GM13977 (cell line): ENCODE results near the gene TP53I13.
A peak's percentile ranks its signal among the peaks of the same experiment; 100 is the strongest.

Source experiments
- DNase-seq: peaks from one replicate; pipeline ENCODE4 v3.0.0; 2012; ENCODE audit warnings: low spot score
- in situ Hi-C: fragments of 300-500 bp; cut with MboI; formaldehyde crosslinking; loops from one replicate; pipeline ENCODE4 v1.12.0; 2022; ENCODE audit warnings: low sequenced_read_pairs, low pct_unique_long_range_greater_than_20kb, mixed read lengths, inconsistent platforms; ENCODE audit not compliant: unreplicated experiment
- TF ChIP-seq, protein P1 (sequence below): IDR thresholded peaks from 2 replicates; pipeline ENCODE4 v1.5.1; 2012; ENCODE audit warnings: mild to moderate bottlenecking, control low read depth; ENCODE audit not compliant: insufficient read depth; ENCODE audit errors: extremely low read depth, missing control alignments

TP53I13 gene

DNA sequence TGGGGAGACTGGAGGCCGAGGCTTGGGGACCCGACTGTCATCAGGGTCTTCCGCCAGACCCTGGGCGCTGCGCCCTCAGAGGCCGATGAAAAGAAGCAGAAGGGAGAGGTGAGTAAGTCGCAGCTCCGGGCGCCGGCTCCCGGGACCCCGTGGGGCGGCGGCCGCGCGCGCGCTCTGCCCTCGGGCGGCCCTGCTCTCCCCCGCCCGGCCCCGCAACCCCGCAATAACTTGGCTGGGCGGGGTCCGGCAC, 1.3 kb upstream of the TP53I13 start:
- no peak for DNase-seq
- in situ Hi-C loops, result no loop called here
- TF ChIP-seq, protein P1, sequence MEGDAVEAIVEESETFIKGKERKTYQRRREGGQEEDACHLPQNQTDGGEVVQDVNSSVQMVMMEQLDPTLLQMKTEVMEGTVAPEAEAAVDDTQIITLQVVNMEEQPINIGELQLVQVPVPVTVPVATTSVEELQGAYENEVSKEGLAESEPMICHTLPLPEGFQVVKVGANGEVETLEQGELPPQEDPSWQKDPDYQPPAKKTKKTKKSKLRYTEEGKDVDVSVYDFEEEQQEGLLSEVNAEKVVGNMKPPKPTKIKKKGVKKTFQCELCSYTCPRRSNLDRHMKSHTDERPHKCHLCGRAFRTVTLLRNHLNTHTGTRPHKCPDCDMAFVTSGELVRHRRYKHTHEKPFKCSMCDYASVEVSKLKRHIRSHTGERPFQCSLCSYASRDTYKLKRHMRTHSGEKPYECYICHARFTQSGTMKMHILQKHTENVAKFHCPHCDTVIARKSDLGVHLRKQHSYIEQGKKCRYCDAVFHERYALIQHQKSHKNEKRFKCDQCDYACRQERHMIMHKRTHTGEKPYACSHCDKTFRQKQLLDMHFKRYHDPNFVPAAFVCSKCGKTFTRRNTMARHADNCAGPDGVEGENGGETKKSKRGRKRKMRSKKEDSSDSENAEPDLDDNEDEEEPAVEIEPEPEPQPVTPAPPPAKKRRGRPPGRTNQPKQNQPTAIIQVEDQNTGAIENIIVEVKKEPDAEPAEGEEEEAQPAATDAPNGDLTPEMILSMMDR, result no peak

DNA sequence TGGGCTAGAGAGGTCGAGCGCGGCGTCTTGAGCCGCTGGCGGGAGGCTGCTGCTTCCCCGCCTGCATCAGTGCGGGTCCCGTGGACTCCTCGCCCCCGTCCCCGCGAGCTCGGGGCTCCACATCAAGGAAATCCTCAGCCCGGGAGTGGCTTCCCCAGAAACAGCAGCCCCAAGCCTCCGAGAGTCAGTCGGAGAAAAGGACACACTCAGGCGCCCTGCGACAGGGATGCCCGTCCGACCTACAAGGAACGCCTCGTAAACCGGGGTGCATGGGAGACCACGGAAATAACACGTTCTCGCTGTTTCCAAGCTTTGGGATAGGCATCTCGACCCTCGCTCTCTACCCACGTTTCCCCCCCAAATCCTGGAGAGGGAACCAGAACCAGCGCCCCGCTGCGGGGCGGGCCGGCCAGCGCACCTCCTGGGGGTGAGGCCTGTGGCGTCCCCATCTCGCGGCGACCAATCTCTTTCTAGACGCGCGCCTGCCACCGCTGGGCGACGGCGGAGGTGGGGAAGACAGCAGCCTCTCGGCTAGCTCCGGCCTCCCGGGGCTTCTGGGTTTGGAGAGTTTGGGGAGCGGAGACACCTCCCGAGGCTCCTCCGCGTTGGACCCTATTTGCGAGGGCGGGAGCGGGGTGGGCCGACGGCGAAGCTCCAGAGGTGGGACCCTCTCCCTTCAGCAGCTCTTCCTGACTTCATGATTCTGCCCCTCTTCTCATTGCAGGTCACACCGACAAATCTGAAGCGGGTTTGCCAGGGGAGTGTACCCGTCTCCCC, 759 bp upstream of the TP53I13 start:
- DNase-seq, result peak; percentile 92
- TF ChIP-seq, protein P1, result peak; percentile 51
- in situ Hi-C loops, result no loop called here

DNA sequence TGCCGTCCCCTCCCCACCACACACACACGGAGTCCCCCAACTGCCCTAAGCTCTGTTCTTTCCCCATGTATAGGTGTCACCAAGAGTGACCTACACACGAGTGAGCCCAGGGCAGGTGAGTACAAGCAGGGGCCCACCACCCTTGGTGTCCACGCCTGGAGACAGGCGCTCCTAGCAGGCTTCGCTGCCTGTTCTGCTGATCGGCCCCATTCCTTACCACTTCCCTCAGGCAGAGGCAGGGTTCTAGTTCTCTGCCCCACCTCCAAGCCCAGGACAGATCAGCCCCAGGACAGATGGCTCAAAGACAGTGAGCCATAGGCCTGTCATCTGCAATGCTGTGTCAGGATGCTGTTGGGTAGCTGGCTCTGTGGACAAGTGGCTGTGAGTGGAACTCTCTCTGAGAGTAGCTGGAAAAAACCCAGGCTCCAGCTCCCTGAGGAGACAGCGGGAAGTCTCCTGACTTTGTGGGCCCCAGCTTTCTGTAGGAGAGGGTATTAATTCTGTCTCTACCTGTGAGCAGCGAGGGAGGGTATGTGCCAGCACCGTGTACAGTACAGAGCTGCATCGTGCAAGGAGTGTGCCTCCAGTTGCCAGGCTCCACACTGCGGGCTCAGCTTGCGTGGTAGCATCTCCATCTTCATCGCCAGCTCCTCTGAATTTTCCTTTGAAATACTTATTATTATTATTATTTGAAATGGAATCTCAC, 897 bp downstream of the TP53I13 start:
- in situ Hi-C loops, result no loop called here
- no peak for DNase-seq
- TF ChIP-seq, protein P1, result no peak

DNA sequence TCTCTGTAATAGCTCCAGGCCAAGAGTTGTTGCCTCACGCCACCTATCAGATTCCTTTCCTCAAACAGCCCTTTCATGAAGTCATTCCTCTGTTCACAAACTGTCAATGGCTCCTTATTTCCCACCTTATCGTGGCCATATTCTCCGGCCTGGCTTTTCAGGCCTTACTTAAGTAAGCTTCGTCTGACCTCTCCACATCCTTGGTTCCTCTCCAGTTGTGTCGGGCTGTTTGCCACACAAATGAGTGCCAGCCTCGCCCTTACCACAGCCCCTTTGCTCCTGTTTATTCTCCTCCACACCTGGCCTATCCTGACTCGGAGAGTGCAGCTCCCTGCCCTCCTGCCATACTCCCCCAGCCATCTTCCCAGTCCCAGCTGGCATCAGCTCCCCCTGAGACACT, 2.0 kb downstream of the TP53I13 start:
- TF ChIP-seq, protein P1, result no peak
- in situ Hi-C loops, result no loop called here
- no peak for DNase-seq

DNA sequence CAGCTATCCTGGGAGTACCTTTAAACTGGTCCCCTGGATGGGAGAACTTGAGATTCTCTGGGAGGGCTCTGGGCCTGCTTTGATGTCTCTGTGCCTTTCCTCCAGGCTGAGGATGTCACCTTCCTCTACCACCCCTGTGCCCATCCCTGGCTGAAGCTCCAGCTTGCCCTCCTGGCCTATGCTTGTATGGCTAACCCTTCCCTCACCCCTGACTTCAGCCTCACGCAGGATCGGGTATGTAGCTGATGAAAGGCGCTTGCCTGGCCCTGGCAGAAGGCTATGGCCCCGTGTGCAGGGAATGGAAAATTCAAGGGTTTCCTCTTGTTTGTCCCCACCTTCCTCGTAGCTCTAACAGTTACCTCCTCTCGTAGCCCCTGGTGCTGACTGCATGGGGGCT, 3.0 kb downstream of the TP53I13 start:
- in situ Hi-C loops, result no loop called here
- DNase-seq, result no peak

DNA sequence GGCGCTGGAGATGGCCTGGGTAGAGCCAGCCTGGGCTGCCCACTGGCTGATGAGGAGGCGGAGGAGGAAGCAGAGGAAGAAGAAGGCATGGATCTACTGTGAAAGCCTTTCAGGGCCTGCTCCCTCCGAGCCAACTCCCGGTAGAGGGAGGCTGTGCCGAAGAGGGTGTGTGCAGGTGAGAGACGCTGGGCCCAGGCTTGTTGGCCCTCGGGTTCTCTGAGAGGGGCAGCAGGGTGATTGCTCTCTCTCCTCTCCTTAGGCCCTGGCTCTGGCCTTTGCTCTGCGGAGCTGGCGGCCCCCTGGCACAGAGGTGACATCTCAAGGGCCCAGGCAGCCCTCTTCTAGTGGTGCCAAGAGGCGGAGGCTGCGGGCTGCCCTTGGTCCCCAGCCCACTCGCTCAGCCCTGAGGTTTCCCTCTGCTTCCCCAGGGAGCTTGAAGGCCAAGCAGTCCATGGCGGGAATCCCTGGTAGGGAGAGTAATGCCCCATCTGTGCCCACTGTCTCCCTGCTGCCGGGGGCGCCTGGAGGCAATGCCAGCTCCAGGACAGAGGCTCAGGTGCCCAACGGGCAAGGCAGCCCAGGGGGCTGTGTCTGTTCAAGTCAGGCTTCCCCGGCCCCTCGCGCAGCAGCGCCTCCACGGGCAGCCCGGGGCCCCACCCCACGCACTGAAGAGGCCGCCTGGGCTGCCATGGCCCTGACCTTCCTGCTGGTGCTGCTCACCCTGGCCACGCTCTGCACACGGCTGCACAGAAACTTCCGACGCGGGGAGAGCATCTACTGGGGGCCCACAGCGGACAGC, 3.6 kb downstream of the TP53I13 start:
- no peak for DNase-seq
- in situ Hi-C loops, result no loop called here
- TF ChIP-seq, protein P1, result no peak

More for the DNA sequence above, 3.0 kb downstream of the TP53I13 start:
- TF ChIP-seq, protein P1, result no peak
